Fibroblast of lung (primary cell): Measurements from ENCODE around the gene FAM204A.

ENCODE experiments used
- CTCF ChIP-seq, 2 donors: IDR thresholded peaks in 1 of 2; conservative IDR thresholded peaks in 1 of 2; 1 replicate in 1 of 2; 2 replicates in 1 of 2; pipeline ENCODE4 v1.5.1; 2011 to 2012; ENCODE audit warnings: low read length in 2 of 2, control low read depth in 1 of 2, inconsistent platforms in 1 of 2, low read depth in 1 of 2, mild to moderate bottlenecking in 1 of 2
- EZH2 ChIP-seq: IDR thresholded peaks from 2 replicates; pipeline ENCODE4 v1.5.1; 2012; ENCODE audit warnings: low read length, control low read depth, mild to moderate bottlenecking; ENCODE audit errors: missing control alignments

- TF ChIP-seq CTCF (conservative IDR thresholded peaks at IDR 0.05 in 1 of 2, IDR thresholded peaks at IDR 0.05 in 1 of 2; ENCODE audit: low read depth in 1 of 2, low read length in 2 of 2): no peak
- TF ChIP-seq EZH2: no peak
Measured at GRCh38 chr10:118373786-118374185, 31.7 kb upstream of the FAM204A start.
